CD4-positive, CD25-positive, alpha-beta regulatory T cell (primary cell): ENCODE measurements around the gene S100A9. TPM values are rescaled to one million over a fixed set of nuclear protein-coding genes. Genes with fewer than 3 reads are reported as not detected.

Source experiments
- ATAC-seq, 2 donors: fragments of 150-1000 bp; cut with Tn5 transposase; one replicate each; pipeline ENCODE4 v1.10.0; 2021; ENCODE audit warnings: low read depth in 2 of 2, moderate number of reproducible peaks in 2 of 2, moderate library complexity in 1 of 2
- DNase-seq, 3 donors: peaks; one replicate each; pipeline versions ENCODE4 v3.0.0 to v3.0.0-alpha.2; 2012 to 2022; ENCODE audit warnings: mixed read lengths in 1 of 3
- H3K27ac ChIP-seq: one replicate; pipeline ENCODE4 v1.7.0; 2013; ENCODE audit warnings: mild to moderate bottlenecking, low read length; ENCODE audit not compliant: insufficient read depth, poor library complexity, severe bottlenecking
- H3K27me3 ChIP-seq: one replicate; pipeline ENCODE4 v1.7.0; 2013; ENCODE audit warnings: low read length; ENCODE audit not compliant: control insufficient read depth, insufficient read depth
- H3K36me3 ChIP-seq: one replicate; pipeline ENCODE4 v1.7.0; 2013; ENCODE audit warnings: mild to moderate bottlenecking, low read length, moderate library complexity; ENCODE audit not compliant: control insufficient read depth, insufficient read depth
- H3K4me1 ChIP-seq: 2 replicates; pipeline ENCODE4 v1.7.0; 2013; ENCODE audit warnings: mild to moderate bottlenecking, low read length; ENCODE audit not compliant: insufficient read depth, control insufficient read depth, poor library complexity, severe bottlenecking
- H3K4me3 ChIP-seq: one replicate; pipeline ENCODE4 v1.7.0; 2013; ENCODE audit warnings: low read depth, mild to moderate bottlenecking, low read length, moderate library complexity
- H3K9me3 ChIP-seq, 2 experiments: 1 replicate in 1 of 2; 2 replicates in 1 of 2; pipeline ENCODE4 v1.7.0; 2013; ENCODE audit warnings: low read length in 2 of 2, mild to moderate bottlenecking in 1 of 2, moderate library complexity in 1 of 2; ENCODE audit not compliant: control insufficient read depth in 2 of 2
- H3K27ac Mint-ChIP-seq, 3 donors: one replicate each; pipeline ENCODE4 v1.8.0; 2020 to 2022; ENCODE audit warnings: mild to moderate bottlenecking in 3 of 3, mixed read lengths in 3 of 3, moderate library complexity in 2 of 3
- H3K27me3 Mint-ChIP-seq: one replicate; pipeline ENCODE4 v1.8.0; 2022; ENCODE audit warnings: mild to moderate bottlenecking, mixed read lengths
- H3K36me3 Mint-ChIP-seq: one replicate; pipeline ENCODE4 v1.8.0; 2020; ENCODE audit warnings: mixed read lengths
- H3K4me1 Mint-ChIP-seq, 4 donors: one replicate each; pipeline ENCODE4 v1.8.0; 2020 to 2022; ENCODE audit warnings: mixed read lengths in 4 of 4, mild to moderate bottlenecking in 1 of 4
- H3K4me3 Mint-ChIP-seq, 4 donors: one replicate each; pipeline ENCODE4 v1.8.0; 2020 to 2022; ENCODE audit warnings: mild to moderate bottlenecking in 4 of 4, mixed read lengths in 4 of 4, moderate library complexity in 3 of 4
- H3K9me3 Mint-ChIP-seq, 7 donors: one replicate each; pipeline ENCODE4 v1.8.0; 2020 to 2022; ENCODE audit warnings: mixed read lengths in 7 of 7, mild to moderate bottlenecking in 3 of 7, moderate library complexity in 2 of 7
- polyA plus RNA-seq, 4 donors: library from polyadenylated mRNA; unstranded; fragments of 300-500 nt; fragmentation: Illumina TruSeq; gene quantifications; one replicate each; pipeline ENCODE4 v1.2.3, GENCODE V29; 2021
- total RNA-seq: library from RNA; stranded (reverse); gene quantifications from one replicate; pipeline ENCODE4 v1.2.3, GENCODE V29; 2022

The S100A9 gene
- total and polyA plus RNA-seq, 5 donors from 2014 or later, result 0.96 to 37.6 (median 8.6) TPM; not detected in 1

- Mint-ChIP-seq H3K36me3 (no peaks in the 10 kb centered on the region), H3K27me3 (no peaks in the 10 kb centered on the region), H3K4me3 (peak overlapping the region in 1 of 4 donors; percentile 53), H3K9me3 (no peaks in the 10 kb centered on the region), H3K4me1 (peaks cover 10 to 45% (median 29%) of the 10 kb centered on the region in 4 donors), H3K27ac (no peak overlapping the region)
- H3K27ac ChIP-seq, result no peak overlapping the region
- H3K9me3 ChIP-seq, result no peaks in the 10 kb centered on the region
- DNase-seq, result peak in 2 of 3 donors; percentile 4 to 63
- H3K4me1 ChIP-seq, result peaks cover 27% of the 10 kb centered on the region
- no peak for ATAC-seq
- no peaks in the 10 kb centered on the region for H3K36me3 ChIP-seq
- H3K4me3 ChIP-seq, result peak overlapping the region; percentile 45
- H3K27me3 ChIP-seq, result no peaks in the 10 kb centered on the region
These were observed 17.9 kb upstream of the S100A9 start for GRCh38 chr1:153339802-153340201.

GRCh38 chr1:153340356-153340755 is 17.3 kb upstream of the S100A9 start:
- Histone ChIP-seq H3K9me3 (no peaks in the 10 kb centered on the region), H3K36me3 (no peaks in the 10 kb centered on the region), H3K27me3 (no peaks in the 10 kb centered on the region), H3K4me1 (peaks cover 33% of the 10 kb centered on the region), H3K27ac (no peak overlapping the region), H3K4me3 (peak overlapping the region; percentile 45)
- no peak overlapping the region for H3K4me3 Mint-ChIP-seq
- H3K27ac Mint-ChIP-seq, result no peak overlapping the region
- H3K36me3 Mint-ChIP-seq, result no peaks in the 10 kb centered on the region
- H3K4me1 Mint-ChIP-seq, result peaks cover 5 to 47% (median 31%) of the 10 kb centered on the region in 4 donors
- DNase-seq (no peak), ATAC-seq (no peak)
- H3K27me3 Mint-ChIP-seq, result no peaks in the 10 kb centered on the region
- H3K9me3 Mint-ChIP-seq, result no peaks in the 10 kb centered on the region

GRCh38 chr1:153341431-153341934 is 16.2 kb upstream of the S100A9 start:
- no peaks in the 10 kb centered on the region for H3K9me3 ChIP-seq
- no peak for DNase-seq
- Mint-ChIP-seq H3K4me3 (no peak overlapping the region), H3K27ac (peak overlapping the region in 1 of 3 donors; percentile 6), H3K36me3 (no peaks in the 10 kb centered on the region), H3K27me3 (no peaks in the 10 kb centered on the region), H3K9me3 (no peaks in the 10 kb centered on the region), H3K4me1 (peaks cover 5 to 58% (median 35%) of the 10 kb centered on the region in 4 donors)
- ATAC-seq, result no peak
- no peak overlapping the region for H3K27ac ChIP-seq
- no peak overlapping the region for H3K4me3 ChIP-seq
- H3K36me3 ChIP-seq, result no peaks in the 10 kb centered on the region
- H3K27me3 ChIP-seq, result no peaks in the 10 kb centered on the region
- peaks cover 44% of the 10 kb centered on the region for H3K4me1 ChIP-seq

- Mint-ChIP-seq H3K9me3 (no peaks in the 10 kb centered on the region), H3K27ac (peak overlapping the region in 1 of 3 donors; percentile 79), H3K27me3 (no peaks in the 10 kb centered on the region), H3K4me1 (peaks cover 5 to 59% (median 32%) of the 10 kb centered on the region in 4 donors), H3K36me3 (no peaks in the 10 kb centered on the region), H3K4me3 (peak overlapping the region in 2 of 4 donors; percentile 16 to 44)
- H3K9me3 ChIP-seq, result no peaks in the 10 kb centered on the region
- H3K4me3 ChIP-seq, result no peak overlapping the region
- H3K27me3 ChIP-seq, result no peaks in the 10 kb centered on the region
- no peaks in the 10 kb centered on the region for H3K36me3 ChIP-seq
- H3K27ac ChIP-seq, result no peak overlapping the region
- DNase-seq (no peak), ATAC-seq (no peak)
- peaks cover 45% of the 10 kb centered on the region for H3K4me1 ChIP-seq
These were observed 15.5 kb upstream of the S100A9 start for GRCh38 chr1:153342178-153342577.

GRCh38 chr1:153343040-153343681 is 14.5 kb upstream of the S100A9 start:
- H3K4me3 ChIP-seq, result no peak overlapping the region
- no peak for DNase-seq
- Mint-ChIP-seq H3K9me3 (no peaks in the 10 kb centered on the region), H3K27ac (peak overlapping the region; percentile 38 to 79 (median 70)), H3K36me3 (no peaks in the 10 kb centered on the region), H3K27me3 (no peaks in the 10 kb centered on the region), H3K4me3 (no peak overlapping the region), H3K4me1 (peaks cover 5 to 57% (median 32%) of the 10 kb centered on the region in 4 donors)
- H3K36me3 ChIP-seq, result no peaks in the 10 kb centered on the region
- no peaks in the 10 kb centered on the region for H3K27me3 ChIP-seq
- H3K4me1 ChIP-seq, result peaks cover 45% of the 10 kb centered on the region
- no peak for ATAC-seq
- H3K27ac ChIP-seq, result no peak overlapping the region
- H3K9me3 ChIP-seq, result no peaks in the 10 kb centered on the region

GRCh38 chr1:153343811-153344717 is 13.6 kb upstream of the S100A9 start:
- Histone ChIP-seq H3K4me1 (peaks cover 45% of the 10 kb centered on the region), H3K27me3 (no peaks in the 10 kb centered on the region), H3K27ac (no peak overlapping the region), H3K4me3 (no peak overlapping the region), H3K36me3 (no peaks in the 10 kb centered on the region), H3K9me3 (no peaks in the 10 kb centered on the region)
- H3K4me3 Mint-ChIP-seq, result peak overlapping the region in 2 of 4 donors; percentile 23 to 34
- DNase-seq, result peak in 1 of 3 donors; percentile 57
- no peaks in the 10 kb centered on the region for H3K9me3 Mint-ChIP-seq
- no peaks in the 10 kb centered on the region for H3K27me3 Mint-ChIP-seq
- H3K27ac Mint-ChIP-seq, result peak overlapping the region in 1 of 3 donors; percentile 72
- H3K4me1 Mint-ChIP-seq, result peaks cover 5 to 55% (median 30%) of the 10 kb centered on the region in 4 donors
- no peak for ATAC-seq
- H3K36me3 Mint-ChIP-seq, result no peaks in the 10 kb centered on the region

- Histone ChIP-seq H3K4me1 (peaks cover 39% of the 10 kb centered on the region), H3K27ac (no peak overlapping the region), H3K4me3 (no peak overlapping the region), H3K9me3 (no peaks in the 10 kb centered on the region), H3K36me3 (no peaks in the 10 kb centered on the region), H3K27me3 (no peaks in the 10 kb centered on the region)
- no peak for ATAC-seq
- no peaks in the 10 kb centered on the region for H3K36me3 Mint-ChIP-seq
- H3K4me1 Mint-ChIP-seq, result peaks cover 5 to 49% (median 28%) of the 10 kb centered on the region in 4 donors
- peaks cover 1% of the 10 kb centered on the region for H3K27me3 Mint-ChIP-seq
- DNase-seq, result no peak
- H3K9me3 Mint-ChIP-seq, result no peaks in the 10 kb centered on the region
- peak overlapping the region in 1 of 4 donors; percentile 34 for H3K4me3 Mint-ChIP-seq
- no peak overlapping the region for H3K27ac Mint-ChIP-seq
These were observed 13.0 kb upstream of the S100A9 start for GRCh38 chr1:153344718-153345025.
